HCT116 (cell line): ENCODE data around the gene KIF5A. TPM values are rescaled to one million over a fixed set of nuclear protein-coding genes. Genes with fewer than 3 reads are reported as not detected.

Experiments used
- ATAC-seq: fragments of 200-7000 bp; cut with Tn5 transposase; 2 replicates; pipeline ENCODE4 v1.9.1; 2020; ENCODE audit warnings: mild to moderate bottlenecking, moderate library complexity
- BruUV-seq: library from RNA; stranded (reverse); fragments of 400-500 nt; replicated peaks from 2 replicates; lab custom pipeline; 2021; lab: Mats Ljungman, UMichigan
- CTCF ChIA-PET: fragments of 300-600 bp; sonication (Branson Sonifier 250); formaldehyde crosslinking; loops from one replicate; lab custom pipeline; 2021; ENCODE audit warnings: antibody characterized with exemption; lab: Charles Lee
- POLR2A ChIA-PET: fragments of 300-600, 350-600 bp; sonication (Branson Sonifier 250); formaldehyde crosslinking; loops from one replicate; lab custom pipeline; 2021; ENCODE audit warnings: antibody characterized with exemption; lab: Charles Lee
- RAD21 ChIA-PET, 2 experiments: fragments of 300-600 bp; sonication (Branson Sonifier 250); formaldehyde crosslinking; loops; one replicate each; lab custom pipeline; 2023; ENCODE audit warnings: low total read pairs in 2 of 2; ENCODE audit not compliant: uncharacterized antibody in 2 of 2, unreplicated experiment in 2 of 2, low non-redundant PET in 1 of 2; lab: Charles Lee
- DNase-seq: peaks from one replicate; pipeline ENCODE4 v3.0.0-alpha.2; 2010; ENCODE audit warnings: low read depth, low spot score
- H2AFZ ChIP-seq: fragments of 200-600 bp; shearing (Covaris generic), sonication (generic); 2 replicates; pipeline ENCODE4 v1.6.1; 2017; ENCODE audit warnings: low read depth, mixed run types, mixed read lengths, antibody characterized with exemption, low read length; ENCODE audit not compliant: poor library complexity, severe bottlenecking
- H3K27ac ChIP-seq: 2 replicates; pipeline ENCODE4 v1.5.1; 2012; ENCODE audit warnings: low read depth, low read length
- H3K27me3 ChIP-seq: fragments of 200-600 bp; sonication (generic); 2 replicates; pipeline ENCODE4 v1.6.1; 2016; ENCODE audit warnings: mixed run types, low read length, mixed read lengths; ENCODE audit not compliant: insufficient read depth
- H3K36me3 ChIP-seq, 2 experiments: fragments of 200-500 bp in 1 of 2; fragments of 200-600 bp in 1 of 2; sonication (Bioruptor generic) in 1 of 2; sonication (generic) in 1 of 2; 2 replicates each; pipeline versions ENCODE4 v1.5.1 to v1.6.1; 2014 to 2016; ENCODE audit warnings: low read length in 2 of 2, inconsistent platforms in 1 of 2, mixed read lengths in 1 of 2, mixed run types in 1 of 2; ENCODE audit not compliant: insufficient read depth in 2 of 2, control insufficient read depth in 1 of 2
- H3K4me1 ChIP-seq, 2 experiments: fragments of 200-600 bp in 1 of 2; sonication (generic) in 1 of 2; 2 replicates each; pipeline versions ENCODE4 v1.5.1 to v1.6.1; 2012 to 2017; ENCODE audit warnings: low read length in 2 of 2, inconsistent platforms in 1 of 2, mild to moderate bottlenecking in 1 of 2, mixed read lengths in 1 of 2, mixed run types in 1 of 2, moderate library complexity in 1 of 2; ENCODE audit not compliant: insufficient read depth in 2 of 2, control insufficient read depth in 1 of 2
- H3K4me2 ChIP-seq: fragments of 200-600 bp; sonication (generic); 2 replicates; pipeline ENCODE4 v1.6.1; 2017; ENCODE audit warnings: mixed run types, low read length, mixed read lengths
- H3K4me3 ChIP-seq, 2 experiments: fragments of 200-600 bp in 1 of 2; sonication (generic) in 1 of 2; replicated peaks in 1 of 2; 2 replicates each; pipeline ENCODE4 v1.5.1; 2011 to 2016; ENCODE audit warnings: low read length in 2 of 2, control low read depth in 1 of 2, low read depth in 1 of 2, mild to moderate bottlenecking in 1 of 2, mixed read lengths in 1 of 2, mixed run types in 1 of 2
- H3K79me2 ChIP-seq: fragments of 200-600 bp; sonication (generic); 2 replicates; pipeline ENCODE4 v1.6.1; 2017; ENCODE audit warnings: mild to moderate bottlenecking, mixed run types, low read length, moderate library complexity, mixed read lengths; ENCODE audit not compliant: insufficient read depth
- H3K9ac ChIP-seq: fragments of 200-600 bp; sonication (generic); 2 replicates; pipeline ENCODE4 v1.6.1; 2016; ENCODE audit warnings: low read length, mixed read lengths
- H3K9me2 ChIP-seq: fragments of 200-600 bp; sonication (generic), shearing (Covaris generic); 2 replicates; pipeline ENCODE4 v1.6.1; 2017; ENCODE audit warnings: mixed run types, mild to moderate bottlenecking, moderate library complexity; ENCODE audit not compliant: insufficient read depth
- H3K9me3 ChIP-seq, 2 experiments: fragments of 200-500 bp in 1 of 2; fragments of 200-600 bp in 1 of 2; sonication (Bioruptor generic) in 1 of 2; sonication (generic) in 1 of 2; 2 replicates each; pipeline ENCODE4 v1.6.1; 2014 to 2017; ENCODE audit warnings: low read length in 2 of 2, mixed read lengths in 2 of 2, inconsistent platforms in 1 of 2, low read depth in 1 of 2, mild to moderate bottlenecking in 1 of 2, mixed run types in 1 of 2, moderate library complexity in 1 of 2; ENCODE audit not compliant: control insufficient read depth in 1 of 2, insufficient read depth in 1 of 2
- H4K20me1 ChIP-seq: fragments of 200-600 bp; sonication (generic), shearing (Covaris generic); 2 replicates; pipeline ENCODE4 v1.6.1; 2017; ENCODE audit warnings: mixed run types, mild to moderate bottlenecking, moderate library complexity; ENCODE audit not compliant: insufficient read depth
- POLR2A ChIP-seq: IDR thresholded peaks from 2 replicates; pipeline ENCODE4 v1.7.0; 2011; ENCODE audit warnings: borderline replicate concordance; ENCODE audit not compliant: insufficient read depth, insufficient read length; ENCODE audit errors: extremely low read depth
- YY1 ChIP-seq: IDR thresholded peaks from 2 replicates; pipeline ENCODE4 v1.6.1; 2011; ENCODE audit warnings: low read length, low read depth, moderate library complexity, mild to moderate bottlenecking; ENCODE audit not compliant: insufficient replicate concordance; ENCODE audit errors: extremely low read depth
- ZBTB33 ChIP-seq: IDR thresholded peaks from 2 replicates; pipeline ENCODE4 v1.6.1; 2011; ENCODE audit warnings: mild to moderate bottlenecking, low read length, moderate library complexity; ENCODE audit not compliant: insufficient replicate concordance; ENCODE audit errors: extremely low read depth
- intact Hi-C: fragments of 100-400 bp; cut with micrococcal nuclease; formaldehyde crosslinking; loops from 2 replicates; pipeline ENCODE4 v1.10.0; 2022
- total RNA-seq: library from RNA; stranded (reverse); gene quantifications from one replicate; pipeline ENCODE4 v1.2.1, GENCODE V29; 2021; ENCODE audit not compliant: unreplicated experiment
- TF ChIP-seq, protein P1 (sequence below): IDR thresholded peaks from 2 replicates; pipeline ENCODE4 v1.6.1; 2012; ENCODE audit warnings: low read depth
- TF ChIP-seq, protein P2 (sequence below): IDR thresholded peaks from 2 replicates; pipeline ENCODE4 v1.6.1; 2012

The KIF5A gene
- total RNA-seq, 1 experiment from 2014 or later: 5.2 TPM

- no TSS peak for BruUV-seq
- peak overlapping the region; percentile 78 to 92 for H3K4me3 ChIP-seq
- H3K27ac ChIP-seq: no peak overlapping the region
- intact Hi-C loops: no loop called here
- CTCF ChIA-PET: interaction anchor here (1.0 kb wide), 2 partner anchors 36 to 89 kb away, joined by 4 to 7 read pairs; no protein-coding TSS in a partner anchor
- no peaks in the 10 kb centered on the region for H3K9me3 ChIP-seq
- ATAC-seq: no peak
- POLR2A ChIA-PET: interaction anchor here (1.6 to 2.5 kb wide), 3 partner anchors 15 to 43 kb away, joined by 4 to 8 read pairs (median 4); no protein-coding TSS in a partner anchor
- TF ChIP-seq ZBTB33 (no peak), POLR2A (peak; percentile 2), YY1 (peak; percentile 81)
- TF ChIP-seq, protein P1, sequence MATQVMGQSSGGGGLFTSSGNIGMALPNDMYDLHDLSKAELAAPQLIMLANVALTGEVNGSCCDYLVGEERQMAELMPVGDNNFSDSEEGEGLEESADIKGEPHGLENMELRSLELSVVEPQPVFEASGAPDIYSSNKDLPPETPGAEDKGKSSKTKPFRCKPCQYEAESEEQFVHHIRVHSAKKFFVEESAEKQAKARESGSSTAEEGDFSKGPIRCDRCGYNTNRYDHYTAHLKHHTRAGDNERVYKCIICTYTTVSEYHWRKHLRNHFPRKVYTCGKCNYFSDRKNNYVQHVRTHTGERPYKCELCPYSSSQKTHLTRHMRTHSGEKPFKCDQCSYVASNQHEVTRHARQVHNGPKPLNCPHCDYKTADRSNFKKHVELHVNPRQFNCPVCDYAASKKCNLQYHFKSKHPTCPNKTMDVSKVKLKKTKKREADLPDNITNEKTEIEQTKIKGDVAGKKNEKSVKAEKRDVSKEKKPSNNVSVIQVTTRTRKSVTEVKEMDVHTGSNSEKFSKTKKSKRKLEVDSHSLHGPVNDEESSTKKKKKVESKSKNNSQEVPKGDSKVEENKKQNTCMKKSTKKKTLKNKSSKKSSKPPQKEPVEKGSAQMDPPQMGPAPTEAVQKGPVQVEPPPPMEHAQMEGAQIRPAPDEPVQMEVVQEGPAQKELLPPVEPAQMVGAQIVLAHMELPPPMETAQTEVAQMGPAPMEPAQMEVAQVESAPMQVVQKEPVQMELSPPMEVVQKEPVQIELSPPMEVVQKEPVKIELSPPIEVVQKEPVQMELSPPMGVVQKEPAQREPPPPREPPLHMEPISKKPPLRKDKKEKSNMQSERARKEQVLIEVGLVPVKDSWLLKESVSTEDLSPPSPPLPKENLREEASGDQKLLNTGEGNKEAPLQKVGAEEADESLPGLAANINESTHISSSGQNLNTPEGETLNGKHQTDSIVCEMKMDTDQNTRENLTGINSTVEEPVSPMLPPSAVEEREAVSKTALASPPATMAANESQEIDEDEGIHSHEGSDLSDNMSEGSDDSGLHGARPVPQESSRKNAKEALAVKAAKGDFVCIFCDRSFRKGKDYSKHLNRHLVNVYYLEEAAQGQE: no peak
- TF ChIP-seq, protein P2, sequence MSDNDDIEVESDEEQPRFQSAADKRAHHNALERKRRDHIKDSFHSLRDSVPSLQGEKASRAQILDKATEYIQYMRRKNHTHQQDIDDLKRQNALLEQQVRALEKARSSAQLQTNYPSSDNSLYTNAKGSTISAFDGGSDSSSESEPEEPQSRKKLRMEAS: peak; percentile 13; the same call in 1 of the 2 replicates
- peak overlapping the region; percentile 100 for H2AFZ ChIP-seq
- no peaks in the 10 kb centered on the region for H3K27me3 ChIP-seq
- no peak for DNase-seq
- no peaks in the 10 kb centered on the region for H4K20me1 ChIP-seq
- RAD21 ChIA-PET: no interaction called here
- H3K9ac ChIP-seq: peak overlapping the region; percentile 83
- peaks cover 0 to 3% of the 10 kb centered on the region in 2 experiments; a peak in 1 of 4 replicates for H3K36me3 ChIP-seq
- H3K9me2 ChIP-seq: no peaks in the 10 kb centered on the region
- H3K4me2 ChIP-seq: peak overlapping the region; percentile 76
- peaks cover 24% of the 10 kb centered on the region for H3K79me2 ChIP-seq
- peaks cover 9 to 31% of the 10 kb centered on the region in 2 experiments for H3K4me1 ChIP-seq
Observed at GRCh38 chr12:57547288-57548012, 2.4 kb upstream of the KIF5A start.
